Measurements from ENCODE around the gene ITPK1.
"Not testable (repeated sequence)": the region's sequence is repeated elsewhere in the genome, so short reads cannot be mapped to it uniquely, and the experiment has no call there.

The ITPK1 gene

GRCh38 chr14:93115821-93116675, at the start of gene ITPK1:
Gene ITPK1, minus strand, starts transcription at chr14:93115925. Its CDS starts 762 bp downstream, at chr14:93115163.
- DNase-seq (ENCODE audit: low spot score) = peak; percentile 65

GRCh38 chr14:93163564-93163963, 47.8 kb upstream of the ITPK1 start:
- peak; percentile 40 for DNase-seq (ENCODE audit: low spot score)

GRCh38 chr14:93161411-93161940, 45.8 kb upstream of the ITPK1 start:
- no peak for DNase-seq (ENCODE audit: low spot score)

GRCh38 chr14:93160353-93160801, 44.7 kb upstream of the ITPK1 start:
- peak; percentile 62 for DNase-seq (ENCODE audit: low spot score)

GRCh38 chr14:93159625-93160352, 44.1 kb upstream of the ITPK1 start:
- DNase-seq (ENCODE audit: low spot score) = not testable (repeated sequence)

GRCh38 chr14:93158349-93158748, 42.6 kb upstream of the ITPK1 start:
- not testable (repeated sequence) for DNase-seq (ENCODE audit: low spot score)

GRCh38 chr14:93156693-93157369, 41.1 kb upstream of the ITPK1 start:
- DNase-seq (ENCODE audit: low spot score) = no peak

GRCh38 chr14:93155667-93156066, 39.9 kb upstream of the ITPK1 start:
- no peak for DNase-seq (ENCODE audit: low spot score)

GRCh38 chr14:93153121-93153520, 37.4 kb upstream of the ITPK1 start:
- no peak for DNase-seq (ENCODE audit: low spot score)

- DNase-seq (ENCODE audit: low spot score) = no peak
Measured at GRCh38 chr14:93150227-93151208, 34.8 kb upstream of the ITPK1 start.

- no peak for DNase-seq (ENCODE audit: low spot score)
Measured at GRCh38 chr14:93148979-93149378, 33.3 kb upstream of the ITPK1 start.

- DNase-seq (ENCODE audit: low spot score) = no peak
Measured at GRCh38 chr14:93146119-93146518, 30.4 kb upstream of the ITPK1 start.

- DNase-seq (ENCODE audit: low spot score) = no peak
Measured at GRCh38 chr14:93142854-93143652, 27.3 kb upstream of the ITPK1 start.

GRCh38 chr14:93137864-93138263, 22.1 kb upstream of the ITPK1 start:
- DNase-seq (ENCODE audit: low spot score) = peak; percentile 34

GRCh38 chr14:93136508-93136907, 20.8 kb upstream of the ITPK1 start:
- DNase-seq (ENCODE audit: low spot score) = not testable (repeated sequence)

GRCh38 chr14:93136009-93136408, 20.3 kb upstream of the ITPK1 start:
- DNase-seq (ENCODE audit: low spot score) = no peak

GRCh38 chr14:93135399-93135798, 19.7 kb upstream of the ITPK1 start:
- DNase-seq (ENCODE audit: low spot score) = no peak

- no peak for DNase-seq (ENCODE audit: low spot score)
Measured at GRCh38 chr14:93133464-93133863, 17.7 kb upstream of the ITPK1 start.

GRCh38 chr14:93132472-93133065, 16.8 kb upstream of the ITPK1 start:
- peak; percentile 47 for DNase-seq (ENCODE audit: low spot score)

All from RKO (cell line).